ENCODE measurements around the gene KCNQ5.
"Not testable (repeated sequence)": the region's sequence is repeated elsewhere in the genome, so short reads cannot be mapped to it uniquely, and the experiment has no call there.

The KCNQ5 gene

GRCh38 chr6:73145690-73146089 lies 523.8 kb downstream of the KCNQ5 start:
- no peak for FAIRE-seq

GRCh38 chr6:73151732-73152131 lies 529.9 kb downstream of the KCNQ5 start:
- no peak for FAIRE-seq

GRCh38 chr6:73152556-73152955 lies 530.7 kb downstream of the KCNQ5 start:
- FAIRE-seq: no peak

- FAIRE-seq: no peak
Observed at GRCh38 chr6:73152966-73153757, 531.3 kb downstream of the KCNQ5 start.

- FAIRE-seq: no peak
Observed at GRCh38 chr6:73156793-73157767, 535.2 kb downstream of the KCNQ5 start.

GRCh38 chr6:73157870-73158269 lies 536.0 kb downstream of the KCNQ5 start:
- FAIRE-seq: no peak

GRCh38 chr6:73169111-73169510 lies 547.2 kb downstream of the KCNQ5 start:
- FAIRE-seq: no peak

- no peak for FAIRE-seq
Observed at GRCh38 chr6:73169633-73170032, 547.8 kb downstream of the KCNQ5 start.

GRCh38 chr6:73174646-73175045 lies 552.8 kb downstream of the KCNQ5 start:
- FAIRE-seq: no peak

GRCh38 chr6:73176057-73176456 lies 554.2 kb downstream of the KCNQ5 start:
- FAIRE-seq: no peak

- FAIRE-seq: no peak
Observed at GRCh38 chr6:73177221-73177944, 555.5 kb downstream of the KCNQ5 start.

GRCh38 chr6:73180076-73180738 lies 558.3 kb downstream of the KCNQ5 start:
- no peak for FAIRE-seq

- FAIRE-seq: peak; percentile 62
Observed at GRCh38 chr6:73180763-73181619, 559.1 kb downstream of the KCNQ5 start.

- FAIRE-seq: no peak
Observed at GRCh38 chr6:73182021-73182607, 560.2 kb downstream of the KCNQ5 start.

GRCh38 chr6:73193302-73193701 lies 571.4 kb downstream of the KCNQ5 start:
- not testable (repeated sequence) for FAIRE-seq

GRCh38 chr6:73194744-73195143 lies 572.9 kb downstream of the KCNQ5 start:
- FAIRE-seq: no peak

- no peak for FAIRE-seq
Observed at GRCh38 chr6:73200247-73200646, 578.4 kb downstream of the KCNQ5 start.

GRCh38 chr6:73200735-73201134 lies 578.9 kb downstream of the KCNQ5 start:
- FAIRE-seq: no peak

- FAIRE-seq: no peak
Observed at GRCh38 chr6:73203098-73203497, 581.2 kb downstream of the KCNQ5 start.

- FAIRE-seq: no peak
Observed at GRCh38 chr6:73204252-73204651, 582.4 kb downstream of the KCNQ5 start.

GRCh38 chr6:73207221-73207837 lies 585.5 kb downstream of the KCNQ5 start:
- no peak for FAIRE-seq
